GM18868 (cell line): ENCODE results near the gene ACTG1.

Experiments used
- ATAC-seq: cut with Tn5 transposase; IDR thresholded peaks from one replicate; pipeline ENCODE4 v1.9.1; 2021; ENCODE audit warnings: mild to moderate bottlenecking, moderate library complexity; ENCODE audit not compliant: unreplicated experiment

ACTG1 gene

GRCh38 chr17:81512562-81513371, at the start of gene ACTG1:
Gene ACTG1, minus strand, starts transcription at chr17:81512799. Its CDS starts 445 bp downstream, at chr17:81512354.
- peak; percentile 34 for ATAC-seq

DNA sequence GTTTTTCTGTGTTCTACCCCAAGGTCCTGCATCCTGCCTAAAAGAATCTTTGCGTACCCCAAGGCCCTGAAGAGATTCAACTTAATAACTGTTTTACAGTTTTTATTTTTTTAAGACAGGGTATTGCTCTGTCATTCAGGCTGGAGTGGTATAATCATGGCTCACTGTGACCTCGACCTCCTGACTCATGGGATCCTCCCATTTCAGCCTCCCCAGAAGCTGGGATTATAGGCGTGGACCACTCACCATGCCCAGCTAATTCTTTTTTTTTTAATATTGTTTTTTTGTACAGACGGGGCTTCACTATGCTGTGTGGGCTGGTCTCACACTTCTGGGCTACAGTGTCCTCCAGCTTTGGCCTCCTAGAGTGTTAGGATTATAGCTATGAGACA, 48.9 kb upstream of the ACTG1 start:
- no peak for ATAC-seq

- no peak for ATAC-seq
Observed at GRCh38 chr17:81558941-81559806, 46.6 kb upstream of the ACTG1 start.

- ATAC-seq, result no peak
Observed at GRCh38 chr17:81558115-81558468, 45.5 kb upstream of the ACTG1 start.

- ATAC-seq, result no peak
Observed at GRCh38 chr17:81557276-81558114, 44.9 kb upstream of the ACTG1 start.

DNA sequence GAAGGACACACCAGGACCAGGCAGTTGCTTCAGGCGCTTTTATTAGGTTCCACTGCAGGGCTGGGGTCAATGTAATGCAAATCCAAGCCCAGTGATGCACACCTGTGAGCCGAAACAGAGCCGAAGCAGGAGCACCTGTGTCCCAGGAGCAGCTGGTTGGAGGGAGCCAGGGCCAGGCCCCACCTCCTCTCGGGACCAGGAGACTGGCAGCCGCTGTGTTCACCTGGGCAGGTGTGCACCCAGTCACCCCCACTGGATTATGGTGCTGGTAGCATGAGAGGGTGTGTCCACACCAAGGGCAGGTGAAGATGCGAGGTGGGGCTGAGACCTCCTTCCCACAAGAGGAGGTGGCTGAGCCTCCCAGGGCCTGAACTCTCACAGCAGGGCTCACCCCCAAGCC, 44.3 kb upstream of the ACTG1 start:
- no peak for ATAC-seq

- ATAC-seq, result no peak
Observed at GRCh38 chr17:81556175-81556691, 43.6 kb upstream of the ACTG1 start.

DNA sequence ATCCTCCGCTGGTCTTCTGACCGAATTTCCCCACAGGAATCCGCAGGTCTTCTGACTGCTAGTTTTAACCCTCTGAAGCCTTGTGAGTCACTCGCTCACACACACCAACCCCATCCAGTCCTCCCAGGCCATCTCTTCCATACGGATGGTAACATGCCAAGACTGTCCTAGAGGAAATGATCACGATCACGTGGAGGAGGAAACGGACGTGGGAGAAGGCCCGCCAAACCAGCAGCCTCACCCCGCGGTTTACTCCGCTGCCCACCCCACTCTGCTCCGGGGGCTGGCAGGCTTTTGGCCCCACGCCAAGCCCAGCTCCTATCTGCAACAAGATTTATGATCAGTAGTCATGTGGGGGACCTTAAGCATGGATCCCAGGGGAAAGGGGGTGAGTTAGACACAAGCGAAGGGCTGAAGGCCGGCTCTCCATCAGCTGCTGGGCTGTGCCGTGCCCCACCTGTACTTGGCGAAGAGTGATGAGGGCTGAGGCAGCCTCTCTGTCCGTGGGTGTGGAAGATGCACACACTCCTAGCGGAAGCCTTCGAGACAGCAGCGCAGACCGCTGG, 41.1 kb upstream of the ACTG1 start:
- peak; percentile 8 for ATAC-seq

DNA sequence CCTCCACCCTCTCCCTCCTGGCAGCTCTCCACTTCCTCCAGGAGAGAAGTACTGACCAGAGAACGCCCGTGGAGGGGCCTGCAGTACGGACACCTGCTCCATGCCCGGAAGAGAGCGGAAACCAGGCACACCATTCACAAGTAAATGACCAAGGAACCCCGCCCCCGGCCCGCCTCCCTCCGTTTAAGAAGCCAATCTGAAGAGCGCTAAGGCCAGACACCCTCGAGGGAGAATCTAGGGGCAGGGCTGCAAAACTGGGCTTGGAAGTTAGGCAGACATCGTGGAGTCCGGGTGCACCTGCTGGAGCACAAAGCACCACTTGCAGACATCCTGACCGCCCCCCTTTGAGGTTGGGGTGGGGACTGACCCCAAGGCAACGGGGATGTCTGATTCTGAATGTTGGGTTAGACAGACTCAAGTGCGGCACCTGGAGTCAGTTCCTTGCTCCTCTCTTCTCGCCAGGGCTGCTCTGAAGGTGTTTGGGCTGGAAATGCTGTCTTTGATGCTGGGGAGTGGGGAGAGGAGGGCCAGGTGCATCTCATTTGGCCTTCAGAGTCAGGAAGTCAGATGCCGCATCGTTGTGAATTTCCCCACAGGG, 40.5 kb upstream of the ACTG1 start:
- peak; percentile 27 for ATAC-seq

- peak; percentile 40 for ATAC-seq
Observed at GRCh38 chr17:81552244-81553017, 39.8 kb upstream of the ACTG1 start, which contains the start of gene FAAP100. Gene FAAP100, minus strand, starts transcription at chr17:81552353. Its CDS starts 23 bp downstream, at chr17:81552330.

GRCh38 chr17:81551458-81552243, 39.1 kb upstream of the ACTG1 start:
- no peak for ATAC-seq

- no peak for ATAC-seq
Observed at GRCh38 chr17:81550830-81551457, 38.3 kb upstream of the ACTG1 start.

GRCh38 chr17:81550285-81550684, 37.7 kb upstream of the ACTG1 start:
- no peak for ATAC-seq

GRCh38 chr17:81549826-81550225, 37.2 kb upstream of the ACTG1 start:
- no peak for ATAC-seq

- no peak for ATAC-seq
Observed at GRCh38 chr17:81549031-81549557, 36.5 kb upstream of the ACTG1 start.

- ATAC-seq, result no peak
Observed at GRCh38 chr17:81547614-81547982, 35.0 kb upstream of the ACTG1 start.

DNA sequence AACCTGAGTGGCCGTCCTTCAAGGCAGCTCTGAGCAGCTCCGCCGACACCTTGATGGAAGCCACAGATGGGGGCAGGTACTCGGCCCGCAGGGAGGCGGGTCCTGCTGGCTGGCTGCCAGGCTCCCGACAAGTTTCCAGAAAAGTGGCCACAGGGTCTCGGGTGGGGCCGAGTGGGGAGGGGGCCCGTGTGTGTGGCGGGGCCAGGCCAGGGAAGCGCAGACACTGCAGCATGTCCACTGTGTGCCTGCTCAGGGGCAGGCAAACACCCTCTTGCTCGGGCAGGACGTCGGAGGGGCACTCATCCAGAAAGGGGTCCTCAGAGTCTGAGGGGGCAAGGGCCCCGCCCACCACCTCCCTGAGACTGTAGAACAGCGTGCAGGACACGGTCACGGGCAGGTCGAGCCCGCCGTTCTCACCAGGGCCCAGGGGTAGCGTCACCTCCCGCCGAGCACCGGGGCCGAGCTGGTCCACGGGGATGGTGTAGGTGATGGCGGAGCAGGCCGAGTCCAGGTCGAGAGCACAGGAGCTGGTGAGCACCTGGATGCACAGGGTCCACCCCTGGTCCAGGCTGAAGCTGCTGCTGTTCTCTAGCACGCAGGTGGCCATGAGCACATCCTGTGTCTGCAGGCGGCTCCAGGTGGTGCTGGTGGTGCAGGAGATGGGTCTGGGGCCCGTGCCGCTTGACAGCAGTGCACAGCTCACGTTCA, 34.5 kb upstream of the ACTG1 start:
- no peak for ATAC-seq
